Astrocyte of the spinal cord (primary cell): ENCODE measurements around the gene SERTAD2.

Source experiments
- DNase-seq: peaks from one replicate; pipeline ENCODE4 v3.0.0; 2011; ENCODE audit warnings: low read depth, low spot score
- H3K4me3 ChIP-seq: 2 replicates; pipeline ENCODE4 v1.5.1; 2011; ENCODE audit warnings: low read depth, mild to moderate bottlenecking, low read length, moderate library complexity
- CTCF ChIP-seq: IDR thresholded peaks from 2 replicates; pipeline ENCODE4 v1.5.1; 2012; ENCODE audit warnings: low read depth, mild to moderate bottlenecking, low read length, inconsistent platforms
- in situ Hi-C: cut with HindIII; loops from 2 replicates; pipeline ENCODE4 v1.10.0; 2017; ENCODE audit warnings: low sequenced_read_pairs

Gene SERTAD2

GRCh38 chr2:64650722-64651338 is 2.9 kb downstream of the SERTAD2 start:
- no peak overlapping the region for H3K4me3 ChIP-seq
- in situ Hi-C loops: no loop called here
- TF ChIP-seq CTCF: no peak
- DNase-seq: no peak

- in situ Hi-C loops: no loop called here
- no peak for DNase-seq
- TF ChIP-seq CTCF: no peak
- no peak overlapping the region for H3K4me3 ChIP-seq
Observed at GRCh38 chr2:64650296-64650695, 3.4 kb downstream of the SERTAD2 start.

- no peak for TF ChIP-seq CTCF
- no peak overlapping the region for H3K4me3 ChIP-seq
- no peak for DNase-seq
- in situ Hi-C loops: no loop called here
Observed at GRCh38 chr2:64649626-64650025, 4.1 kb downstream of the SERTAD2 start.

- no peak for TF ChIP-seq CTCF
- no peak for DNase-seq
- H3K4me3 ChIP-seq: no peak overlapping the region
- in situ Hi-C loops: no loop called here
Observed at GRCh38 chr2:64649013-64649484, 4.7 kb downstream of the SERTAD2 start.

- DNase-seq: peak; percentile 79
- peak; percentile 88 for TF ChIP-seq CTCF
- no peak overlapping the region for H3K4me3 ChIP-seq
- in situ Hi-C loops: no loop called here
Observed at GRCh38 chr2:64646007-64646880, 7.5 kb downstream of the SERTAD2 start.

GRCh38 chr2:64644458-64645382 is 9.0 kb downstream of the SERTAD2 start:
- TF ChIP-seq CTCF: no peak
- H3K4me3 ChIP-seq: peak overlapping the region; percentile 38
- peak; percentile 85 for DNase-seq
- in situ Hi-C loops: no loop called here
